GM13976 (cell line): ENCODE results near the gene RAI2.
"Not testable (repeated sequence)": the region's sequence is repeated elsewhere in the genome, so short reads cannot be mapped to it uniquely, and the experiment has no call there.

Experiments used
- DNase-seq: peaks from one replicate; pipeline ENCODE4 v3.0.0; 2012; ENCODE audit warnings: low spot score
- CTCF ChIP-seq: IDR thresholded peaks from 2 replicates; pipeline ENCODE4 v1.5.1; 2012; ENCODE audit warnings: borderline replicate concordance, mild to moderate bottlenecking; ENCODE audit not compliant: insufficient read depth; ENCODE audit errors: extremely low read depth, missing control alignments, control extremely low read depth
- in situ Hi-C: fragments of 300-500 bp; cut with MboI; formaldehyde crosslinking; loops from one replicate; pipeline ENCODE4 v1.12.0; 2022; ENCODE audit warnings: low sequenced_read_pairs, mixed read lengths, inconsistent platforms; ENCODE audit not compliant: unreplicated experiment

The RAI2 gene

GRCh38 chrX:17801431-17801830 is 59.7 kb downstream of the RAI2 start:
- in situ Hi-C loops, result no loop called here

GRCh38 chrX:17798921-17799320 is 62.2 kb downstream of the RAI2 start:
- no peak for TF ChIP-seq CTCF
- in situ Hi-C loops, result no loop called here
- DNase-seq, result no peak

More at GRCh38 chrX:17801431-17801830, 59.7 kb downstream of the RAI2 start:
- no peak for DNase-seq
- no peak for TF ChIP-seq CTCF

- no peak for DNase-seq
- TF ChIP-seq CTCF, result no peak
- in situ Hi-C loops, result no loop called here
These were observed 68.3 kb downstream of the RAI2 start for GRCh38 chrX:17792826-17793225.

- TF ChIP-seq CTCF, result no peak
- in situ Hi-C loops, result no loop called here
- no peak for DNase-seq
These were observed 72.0 kb downstream of the RAI2 start for GRCh38 chrX:17788956-17789562.

GRCh38 chrX:17788439-17788838 is 72.7 kb downstream of the RAI2 start:
- peak; percentile 68 for DNase-seq
- in situ Hi-C loops, result no loop called here
- TF ChIP-seq CTCF, result peak; percentile 65

GRCh38 chrX:17787557-17787956 is 73.5 kb downstream of the RAI2 start:
- in situ Hi-C loops, result no loop called here
- peak; percentile 13 for DNase-seq
- TF ChIP-seq CTCF, result no peak

- DNase-seq, in situ Hi-C loops: not testable (repeated sequence)
These were observed 74.3 kb downstream of the RAI2 start for GRCh38 chrX:17786554-17787347.
